NCI-H1417 treated with DMSO at 0.1 percent for 48 hours (cell line): Measurements from ENCODE around the gene CIZ1.
A peak's percentile ranks its signal among the peaks of the same experiment; 100 is the strongest.

Experiments
- DNase-seq: peaks from one replicate; lab custom pipeline; 2025; lab: John Stamatoyannopoulos, UW

The CIZ1 gene

GRCh38 chr9:128162215-128163026 is 29.0 kb downstream of the CIZ1 start:
- DNase-seq = no peak

GRCh38 chr9:128161215-128161902 is 30.0 kb downstream of the CIZ1 start:
- no peak for DNase-seq

- no peak for DNase-seq
Measured at GRCh38 chr9:128160603-128160987, 30.8 kb downstream of the CIZ1 start.

- peak; percentile 78 for DNase-seq
Measured at GRCh38 chr9:128159784-128160602, 31.4 kb downstream of the CIZ1 start, which contains the start of gene BBLN. BBLN (plus strand) TSS chr9:128160265; CDS start chr9:128160408, 143 bp downstream.

GRCh38 chr9:128159522-128159783 is 31.9 kb downstream of the CIZ1 start:
- no peak for DNase-seq

- DNase-seq = no peak
Measured at GRCh38 chr9:128155736-128156500, 35.5 kb downstream of the CIZ1 start.

- DNase-seq = no peak
Measured at GRCh38 chr9:128153947-128154695, 37.3 kb downstream of the CIZ1 start.

- DNase-seq = no peak
Measured at GRCh38 chr9:128153060-128153946, 38.1 kb downstream of the CIZ1 start.

GRCh38 chr9:128152133-128153059 is 39.0 kb downstream of the CIZ1 start:
- DNase-seq = no peak

GRCh38 chr9:128151309-128152132 is 39.9 kb downstream of the CIZ1 start:
- no peak for DNase-seq

- no peak for DNase-seq
Measured at GRCh38 chr9:128150594-128151308, 40.6 kb downstream of the CIZ1 start.

GRCh38 chr9:128149951-128150593 is 41.3 kb downstream of the CIZ1 start:
- no peak for DNase-seq

- DNase-seq = no peak
Measured at GRCh38 chr9:128149001-128149701, 42.2 kb downstream of the CIZ1 start, which contains the start of gene LCN2. LCN2 (plus strand) TSS chr9:128149453; CDS start chr9:128149526, 73 bp downstream.

- DNase-seq = no peak
Measured at GRCh38 chr9:128148509-128149000, 42.8 kb downstream of the CIZ1 start.

- no peak for DNase-seq
Measured at GRCh38 chr9:128146591-128147120, 44.7 kb downstream of the CIZ1 start.

- no peak for DNase-seq
Measured at GRCh38 chr9:128145951-128146351, 45.4 kb downstream of the CIZ1 start.
